Measurements from ENCODE around the gene TMEM123. TPM values are rescaled to one million over a fixed set of nuclear protein-coding genes. Genes with fewer than 3 reads are reported as not detected.

Gene TMEM123
- total and polyA plus RNA-seq, 2 of the 13 experiments (the other 11 are each of a cell fraction or from before 2014, with no cell fraction given) = 365 to 2,761 TPM

- TF ChIP-seq ZBTB37 (CRISPR knock-in tag; IDR thresholded peaks at IDR 0.05) (no peak), SOX6 (IDR thresholded peaks at IDR 0.05) (no peak), SOX6 (CRISPR knock-in tag; IDR thresholded peaks at IDR 0.05) (no peak), ZNF563 (CRISPR knock-in tag; IDR thresholded peaks at IDR 0.05) (no peak), ZFP36 (IDR thresholded peaks at IDR 0.05; ENCODE audit: borderline replicate concordance, low read depth, low read length, partially characterized antibody) (no peak), YEATS2 (CRISPR knock-in tag; IDR thresholded peaks at IDR 0.05; ENCODE audit: borderline replicate concordance) (no peak), PBX2 (CRISPR knock-in tag; IDR thresholded peaks at IDR 0.05) (no peak), ZSCAN20 (CRISPR knock-in tag; IDR thresholded peaks at IDR 0.05; ENCODE audit: borderline replicate concordance) (no peak)
Observed at GRCh38 chr11:102478673-102479299, 26.2 kb upstream of the TMEM123 start (continued).

- Histone ChIP-seq H3K4me1 (ENCODE audit: insufficient read depth, low read length) (peaks cover 65% of the 10 kb centered on the region), H3K27ac (ENCODE audit: extremely low read length, insufficient read depth, low read length) (peak overlapping the region; percentile 79), H3K79me2 (ENCODE audit: insufficient read depth, low read length) (no peaks in the 10 kb centered on the region), H3K4me2 (ENCODE audit: low read depth, low read length) (peak overlapping the region; percentile 71), H3K4me3 (replicated peaks in 1 of 3; ENCODE audit: insufficient read depth in 1 of 3, low read depth in 2 of 3, low read length in 3 of 3) (peak overlapping the region in 2 of 3 experiments; percentile 32 to 38; a peak in 1 of 6 replicates), H3K36me3 (replicated peaks in 1 of 2; ENCODE audit: control insufficient read depth in 1 of 2, insufficient read depth in 2 of 2, low read length in 2 of 2) (no peaks in the 10 kb centered on the region), H3K27me3 (ENCODE audit: control insufficient read depth in 1 of 2, insufficient read depth in 2 of 2, low read length in 2 of 2) (no peaks in the 10 kb centered on the region), H3K9me3 (ENCODE audit: low read length) (no peaks in the 10 kb centered on the region), H2AFZ (ENCODE audit: low read length) (no peak overlapping the region), H3K9ac (ENCODE audit: insufficient read depth, low read depth, low read length) (peak overlapping the region; percentile 58), H4K20me1 (ENCODE audit: insufficient read depth, low read length) (no peaks in the 10 kb centered on the region)
- in situ Hi-C loops (cut with HindIII; ENCODE audit: extremely low pct_ligation_motif_present, low pct_unique_long_range_greater_than_20kb) = no loop called here
- FAIRE-seq = peak; percentile 91
- CTCF ChIA-PET (ENCODE audit: low intra/inter-chr PET ratio, low total read pairs) = no interaction called here
- intact Hi-C loops (cut with micrococcal nuclease; ENCODE audit: unreplicated experiment) = loop anchor here (2.0 kb wide), 1 partner anchor 16 kb away; no protein-coding TSS in a partner anchor
- BruUV-seq (replicated peaks) = no TSS peak
- POLR2A ChIA-PET = interaction anchor here (0.9 to 2.0 kb wide), 5 partner anchors 10 to 234 kb away, joined by 3 to 10 read pairs (median 3); no protein-coding TSS in a partner anchor
- DNase-seq (ENCODE audit: low spot score) = peak; percentile 95
- peak; percentile 100 for ATAC-seq
- WGBS (ENCODE audit: low lambda C conversion rate) = 0% methylated on average over 1 of the region's 1 CpG
- TF ChIP-seq ZBED4 (CRISPR knock-in tag; IDR thresholded peaks at IDR 0.05; ENCODE audit: borderline replicate concordance) (0 out of 2 replicates have a peak, but pooled peaks have one; percentile 44), MAFK (conservative IDR thresholded peaks at IDR 0.05 in 1 of 2, IDR thresholded peaks at IDR 0.05 in 1 of 2; ENCODE audit: low read length in 2 of 2) (peak in 1 of 2 experiments; percentile 48; a peak in 1 of 4 replicates), ZSCAN22 (CRISPR knock-in tag; IDR thresholded peaks at IDR 0.05) (no peak), CHD4 (IDR thresholded peaks at IDR 0.05; ENCODE audit: borderline replicate concordance, low read length) (peak; percentile 52; the same call in 1 of the 2 replicates), THRA (CRISPR knock-in tag; IDR thresholded peaks at IDR 0.05; ENCODE audit: borderline replicate concordance) (peak; percentile 18; the same call in 1 of the 2 replicates)
Observed at GRCh38 chr11:102476812-102477211, 24.2 kb upstream of the TMEM123 start.

All from HepG2 (cell line).